GM12874 (cell line): ENCODE results near the gene FZD2.

Experiments used
- TF ChIP-seq, protein P1 (sequence below): IDR thresholded peaks from 2 replicates; pipeline ENCODE4 v1.5.1; 2011; ENCODE audit warnings: low read depth, mild to moderate bottlenecking, control low read depth, low read length, moderate library complexity; ENCODE audit not compliant: insufficient read depth

The FZD2 gene

DNA sequence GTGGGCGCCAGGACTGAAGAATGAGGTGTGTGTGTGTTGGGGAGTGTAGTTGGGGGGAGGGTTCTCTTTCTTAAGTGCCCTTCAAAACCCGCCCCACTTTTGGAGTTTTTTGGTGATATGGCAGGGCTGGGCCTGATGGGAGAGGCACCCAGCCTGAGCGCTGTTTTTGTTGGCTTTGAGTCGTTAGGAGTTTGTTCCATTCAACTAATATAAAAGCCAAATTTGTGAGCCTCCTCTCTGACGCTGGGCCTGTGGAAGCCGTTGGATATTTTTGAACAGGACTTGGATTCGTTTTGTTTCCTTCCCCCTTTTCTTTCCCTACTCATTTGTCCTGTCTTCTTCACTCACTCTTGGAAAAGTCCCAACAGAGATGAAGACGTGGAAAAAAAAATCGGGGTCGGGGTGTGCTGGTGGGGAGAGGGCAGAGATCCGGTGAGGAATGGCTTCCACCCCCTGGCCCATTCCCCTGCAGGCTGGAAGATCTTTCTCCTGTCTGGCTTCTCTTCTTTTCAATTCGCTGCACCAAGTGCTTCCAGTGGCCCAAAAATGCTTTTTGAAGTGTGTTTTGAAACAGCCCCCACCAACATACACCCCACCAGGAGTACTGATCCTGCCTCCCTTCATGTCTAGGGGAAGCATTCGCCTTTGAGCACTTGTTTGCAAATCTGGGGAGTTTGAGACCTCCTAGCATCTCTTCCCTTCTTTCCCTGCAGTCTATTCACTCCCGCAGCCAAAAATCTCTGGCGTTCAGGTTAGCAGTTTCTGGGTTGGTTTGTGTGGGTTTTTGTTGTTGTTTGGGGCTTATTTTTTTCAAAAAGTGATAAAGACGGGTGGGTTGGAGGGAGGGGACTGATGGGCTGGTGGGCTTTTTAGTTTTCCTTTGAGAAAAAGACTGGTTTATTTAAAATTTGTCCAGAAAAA is 2.6 kb downstream of the FZD2 start:
- TF ChIP-seq, protein P1, sequence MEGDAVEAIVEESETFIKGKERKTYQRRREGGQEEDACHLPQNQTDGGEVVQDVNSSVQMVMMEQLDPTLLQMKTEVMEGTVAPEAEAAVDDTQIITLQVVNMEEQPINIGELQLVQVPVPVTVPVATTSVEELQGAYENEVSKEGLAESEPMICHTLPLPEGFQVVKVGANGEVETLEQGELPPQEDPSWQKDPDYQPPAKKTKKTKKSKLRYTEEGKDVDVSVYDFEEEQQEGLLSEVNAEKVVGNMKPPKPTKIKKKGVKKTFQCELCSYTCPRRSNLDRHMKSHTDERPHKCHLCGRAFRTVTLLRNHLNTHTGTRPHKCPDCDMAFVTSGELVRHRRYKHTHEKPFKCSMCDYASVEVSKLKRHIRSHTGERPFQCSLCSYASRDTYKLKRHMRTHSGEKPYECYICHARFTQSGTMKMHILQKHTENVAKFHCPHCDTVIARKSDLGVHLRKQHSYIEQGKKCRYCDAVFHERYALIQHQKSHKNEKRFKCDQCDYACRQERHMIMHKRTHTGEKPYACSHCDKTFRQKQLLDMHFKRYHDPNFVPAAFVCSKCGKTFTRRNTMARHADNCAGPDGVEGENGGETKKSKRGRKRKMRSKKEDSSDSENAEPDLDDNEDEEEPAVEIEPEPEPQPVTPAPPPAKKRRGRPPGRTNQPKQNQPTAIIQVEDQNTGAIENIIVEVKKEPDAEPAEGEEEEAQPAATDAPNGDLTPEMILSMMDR: no peak

DNA sequence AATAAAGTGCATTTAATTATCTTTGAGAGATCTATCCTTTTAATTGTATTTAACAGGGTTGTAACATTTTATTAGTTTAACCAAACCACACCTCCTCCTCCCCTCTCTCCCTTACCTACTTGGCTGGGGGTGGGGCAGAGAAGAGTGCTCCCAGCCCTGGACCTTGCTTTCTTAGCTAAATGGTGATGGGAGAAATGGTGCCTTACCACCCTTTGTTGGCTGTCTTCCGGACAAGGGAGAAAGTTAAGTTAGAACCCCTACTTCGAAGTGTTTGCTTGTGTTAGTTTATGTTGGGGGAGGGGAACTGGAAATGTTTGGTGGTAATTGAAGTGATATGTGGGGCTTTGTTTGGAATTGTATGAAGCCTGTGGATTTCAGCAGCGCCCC is 3.9 kb downstream of the FZD2 start:
- TF ChIP-seq, protein P1: no peak

DNA sequence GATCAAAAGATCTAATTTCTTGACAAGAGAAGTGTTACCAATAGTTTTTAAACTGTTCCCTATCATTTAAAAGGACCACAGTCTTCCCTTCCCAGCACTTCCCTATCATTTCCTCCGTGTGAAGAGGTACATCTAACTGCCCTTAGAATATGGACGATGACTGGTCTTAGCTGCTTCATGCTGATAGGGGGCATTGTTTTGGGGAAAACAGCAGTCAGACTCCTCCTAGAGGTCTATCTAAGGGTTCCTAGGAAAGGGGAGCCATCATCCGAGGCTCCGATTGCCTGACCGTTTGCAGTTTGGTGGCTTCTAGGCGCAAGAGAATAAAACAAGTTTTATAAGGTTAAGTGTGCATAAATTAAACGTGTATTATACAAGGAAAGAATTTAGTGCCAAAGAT is 7.1 kb downstream of the FZD2 start:
- TF ChIP-seq, protein P1: no peak

DNA sequence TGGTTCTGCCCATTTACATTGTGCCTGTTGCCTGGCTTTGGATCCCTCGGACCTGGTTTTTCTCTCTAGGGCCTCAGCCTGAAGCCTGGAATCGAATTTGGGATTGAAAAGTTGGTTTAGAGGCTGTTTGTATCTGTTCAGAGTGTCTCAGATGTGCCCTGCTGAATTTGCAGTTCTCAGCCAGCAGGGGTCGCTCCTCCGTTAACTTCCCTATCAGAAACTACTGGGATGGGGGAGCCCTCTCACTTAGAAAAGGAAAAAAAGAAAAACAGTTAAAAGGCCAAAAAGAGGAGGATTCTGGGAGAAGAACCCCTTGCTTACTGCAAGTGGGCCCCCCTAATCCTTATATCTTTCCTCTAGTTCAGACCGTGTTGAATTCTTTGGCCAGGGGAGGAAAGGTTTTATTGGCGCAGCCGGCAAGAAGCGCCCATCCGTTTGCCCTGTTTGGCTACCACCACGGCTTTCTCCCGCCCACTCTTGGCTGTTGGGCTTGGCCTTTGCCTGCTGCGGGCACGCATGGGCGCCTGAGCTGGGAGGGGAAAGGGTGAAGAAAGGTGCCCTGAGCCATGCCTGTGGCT is 8.7 kb downstream of the FZD2 start:
- TF ChIP-seq, protein P1: no peak

DNA sequence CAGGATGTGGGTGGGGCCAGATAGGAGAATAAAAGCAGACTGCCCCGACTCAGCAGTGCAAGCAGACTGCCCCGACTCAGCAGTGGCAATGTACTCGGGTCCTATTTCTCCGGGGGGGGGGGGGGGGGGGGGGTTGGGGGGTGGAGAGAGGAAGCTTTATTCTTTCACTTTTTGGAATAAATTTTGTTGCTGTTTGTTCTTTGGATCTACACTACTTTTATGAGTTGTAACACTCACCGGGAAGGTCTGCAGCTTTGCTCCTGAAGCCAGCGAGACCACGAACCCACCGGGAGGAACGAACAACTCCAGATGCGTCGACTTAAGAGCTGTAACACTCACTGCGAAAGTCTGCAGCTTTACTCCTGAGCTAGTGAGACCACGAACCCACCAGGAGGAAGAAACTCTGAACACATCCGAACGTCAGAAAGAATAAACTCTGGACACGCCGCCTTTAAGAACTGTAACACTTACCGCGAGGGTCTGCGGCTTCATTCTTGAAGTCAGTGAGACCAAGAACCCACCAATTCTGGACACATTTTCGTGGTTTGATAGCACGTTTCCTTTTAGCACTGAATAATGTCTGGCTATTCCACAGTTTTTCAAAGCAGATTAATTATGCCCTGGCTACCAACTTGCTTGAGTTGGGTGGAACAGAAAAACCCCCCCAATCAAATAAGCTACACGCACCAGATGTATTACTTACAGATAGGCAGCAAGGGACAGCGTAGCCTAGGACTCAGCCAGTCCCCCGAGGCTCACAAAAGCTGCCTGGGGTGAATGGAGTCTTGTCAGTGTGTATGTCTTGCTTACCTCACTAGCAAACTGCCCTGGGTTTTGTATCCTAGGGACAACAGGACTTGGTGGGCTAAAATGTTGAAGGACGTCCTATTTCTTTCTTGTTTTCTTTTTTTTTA is 11.9 kb downstream of the FZD2 start:
- TF ChIP-seq, protein P1: no peak

DNA sequence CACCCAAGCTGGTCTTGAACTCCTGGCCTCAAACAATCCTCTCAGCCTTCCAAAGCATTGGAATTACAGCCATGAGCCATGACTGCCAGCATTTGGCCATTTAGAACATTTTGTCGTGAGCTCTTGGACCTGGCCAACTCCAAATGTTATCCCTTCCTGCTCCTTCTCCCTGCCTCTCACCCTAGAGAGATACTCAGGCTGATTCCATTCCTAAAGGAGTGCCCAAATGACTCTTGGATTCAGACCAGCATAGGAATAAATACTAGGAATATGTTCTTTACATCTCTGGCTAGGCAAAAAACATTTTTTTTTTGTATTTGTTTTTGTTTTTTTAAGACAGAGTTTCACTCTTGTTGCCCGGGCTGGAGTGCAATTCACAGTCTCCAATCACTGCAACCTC is 15.5 kb downstream of the FZD2 start:
- TF ChIP-seq, protein P1: no peak

DNA sequence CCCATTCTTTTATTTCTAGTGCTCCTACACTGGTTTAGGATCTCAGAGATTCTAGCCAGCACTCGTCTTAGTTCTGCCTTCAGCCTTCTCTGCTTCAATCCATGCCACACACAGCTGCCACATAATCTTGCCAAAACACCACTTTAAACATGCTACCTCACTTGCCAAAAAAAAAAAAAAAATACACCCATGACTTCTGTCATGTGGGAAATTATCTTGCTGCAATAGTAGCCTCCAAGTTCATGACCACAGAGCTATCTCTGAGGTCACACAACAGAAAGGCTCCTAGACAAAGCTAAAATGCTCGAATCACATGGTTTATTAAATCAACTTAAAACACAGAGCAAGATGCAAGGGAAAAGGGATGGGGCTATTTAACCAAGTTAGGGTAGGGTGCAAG is 18.1 kb downstream of the FZD2 start:
- TF ChIP-seq, protein P1: no peak
